Epithelial cell of proximal tubule (primary cell): Measurements from ENCODE around the gene OR52N4. TPM values are rescaled to one million over a fixed set of nuclear protein-coding genes. Genes with fewer than 3 reads are reported as not detected.
A peak's percentile ranks its signal among the peaks of the same experiment; 100 is the strongest.

Source experiments
- DNase-seq: peaks from one replicate; pipeline ENCODE4 v3.0.0-alpha.2; 2011; ENCODE audit warnings: low read depth
- H3K4me3 ChIP-seq: 2 replicates; pipeline ENCODE4 v1.5.1; 2011; ENCODE audit warnings: low read depth, mild to moderate bottlenecking, low read length
- CTCF ChIP-seq: conservative IDR thresholded peaks from 2 replicates; pipeline ENCODE4 v1.5.1; 2012; ENCODE audit warnings: low read depth, mild to moderate bottlenecking, low read length
- total RNA-seq: library from RNA; depleted of rRNA; stranded (reverse); fragments of >200 nt; gene quantifications from 2 replicates; pipeline ENCODE4 v1.2.3, GENCODE V29; 2015

The OR52N4 gene
- total RNA-seq, 1 donor from 2014 or later = not detected

- no peak for DNase-seq
- no peak overlapping the region for H3K4me3 ChIP-seq
- no peak for TF ChIP-seq CTCF
Observed at GRCh38 chr11:5726351-5726750, 27.7 kb upstream of the OR52N4 start.

- H3K4me3 ChIP-seq = no peak overlapping the region
- no peak for DNase-seq
- TF ChIP-seq CTCF = no peak
Observed at GRCh38 chr11:5727691-5728090, 26.4 kb upstream of the OR52N4 start.

GRCh38 chr11:5736396-5736795 lies 17.6 kb upstream of the OR52N4 start, which contains the start of gene OR56B1:
Gene OR56B1, plus strand, starts transcription at chr11:5736448. Its CDS starts 69 bp downstream, at chr11:5736517.
- no peak for DNase-seq
- no peak for TF ChIP-seq CTCF
- H3K4me3 ChIP-seq = no peak within 1 kb of the TSS

- H3K4me3 ChIP-seq = no peak overlapping the region
- peak; percentile 7 for DNase-seq
- TF ChIP-seq CTCF = no peak
Observed at GRCh38 chr11:5737091-5737490, 17.0 kb upstream of the OR52N4 start.

GRCh38 chr11:5737670-5738392 lies 16.2 kb upstream of the OR52N4 start:
- H3K4me3 ChIP-seq = no peak overlapping the region
- DNase-seq = no peak
- no peak for TF ChIP-seq CTCF

- no peak for TF ChIP-seq CTCF
- DNase-seq = no peak
- H3K4me3 ChIP-seq = no peak overlapping the region
Observed at GRCh38 chr11:5738431-5738830, 15.6 kb upstream of the OR52N4 start.

GRCh38 chr11:5746614-5747013 lies 7.4 kb upstream of the OR52N4 start:
- TF ChIP-seq CTCF = no peak
- H3K4me3 ChIP-seq = no peak overlapping the region
- no peak for DNase-seq
